ENCODE measurements around the gene LIPM.

DNA sequence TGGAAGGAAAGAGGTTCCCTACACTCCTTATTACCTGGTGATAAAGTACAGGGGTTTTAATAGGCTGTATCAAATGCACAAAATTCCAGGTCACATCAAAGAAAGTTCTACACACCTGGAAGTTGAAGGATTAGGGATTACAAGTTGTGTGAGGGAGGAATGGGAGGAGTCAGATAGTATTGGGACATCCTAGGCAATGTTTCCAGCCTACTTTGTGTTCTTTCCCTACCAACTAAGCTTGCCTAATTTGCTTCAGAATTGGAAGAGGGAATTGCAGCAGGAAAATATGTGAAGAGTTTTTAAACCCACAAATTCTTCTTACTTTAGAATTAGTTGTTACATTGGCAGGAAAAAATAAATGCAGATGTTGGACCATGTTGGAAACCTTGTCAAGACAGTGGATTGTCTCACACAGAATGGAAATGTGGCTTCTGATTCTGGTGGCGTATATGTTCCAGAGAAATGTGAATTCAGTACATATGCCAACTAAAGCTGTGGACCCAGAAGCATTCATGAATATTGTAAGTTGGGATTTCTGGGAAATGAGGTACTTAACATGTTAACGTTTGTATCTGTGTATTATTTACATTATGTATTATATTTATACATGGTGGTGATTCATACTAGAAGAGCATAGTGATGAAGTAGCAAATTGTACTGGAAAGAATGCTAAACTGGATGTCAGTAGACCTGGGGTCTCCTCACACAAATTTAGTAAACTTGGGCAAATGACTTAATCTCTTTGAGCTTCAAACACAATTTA lies at the start of gene LIPM:
- TF ChIP-seq, protein P1, sequence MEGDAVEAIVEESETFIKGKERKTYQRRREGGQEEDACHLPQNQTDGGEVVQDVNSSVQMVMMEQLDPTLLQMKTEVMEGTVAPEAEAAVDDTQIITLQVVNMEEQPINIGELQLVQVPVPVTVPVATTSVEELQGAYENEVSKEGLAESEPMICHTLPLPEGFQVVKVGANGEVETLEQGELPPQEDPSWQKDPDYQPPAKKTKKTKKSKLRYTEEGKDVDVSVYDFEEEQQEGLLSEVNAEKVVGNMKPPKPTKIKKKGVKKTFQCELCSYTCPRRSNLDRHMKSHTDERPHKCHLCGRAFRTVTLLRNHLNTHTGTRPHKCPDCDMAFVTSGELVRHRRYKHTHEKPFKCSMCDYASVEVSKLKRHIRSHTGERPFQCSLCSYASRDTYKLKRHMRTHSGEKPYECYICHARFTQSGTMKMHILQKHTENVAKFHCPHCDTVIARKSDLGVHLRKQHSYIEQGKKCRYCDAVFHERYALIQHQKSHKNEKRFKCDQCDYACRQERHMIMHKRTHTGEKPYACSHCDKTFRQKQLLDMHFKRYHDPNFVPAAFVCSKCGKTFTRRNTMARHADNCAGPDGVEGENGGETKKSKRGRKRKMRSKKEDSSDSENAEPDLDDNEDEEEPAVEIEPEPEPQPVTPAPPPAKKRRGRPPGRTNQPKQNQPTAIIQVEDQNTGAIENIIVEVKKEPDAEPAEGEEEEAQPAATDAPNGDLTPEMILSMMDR (IDR thresholded peaks at IDR 0.05): no peak
- TF ChIP-seq POLR2A (IDR thresholded peaks at IDR 0.05; ENCODE audit: low read depth) (no peak), POLR2AphosphoS5 (IDR thresholded peaks at IDR 0.05) (no peak), EP300 (IDR thresholded peaks at IDR 0.05) (no peak)
